Esophagus squamous epithelium (tissue), 5 donors: Measurements from ENCODE around the gene DENND1A. TPM values are rescaled to one million over a fixed set of nuclear protein-coding genes. Genes with fewer than 3 reads are reported as not detected.

Source experiments
- DNase-seq: peaks from one replicate; lab custom pipeline; 2025; lab: John Stamatoyannopoulos, UW
- H3K27ac ChIP-seq, 4 donors: fragments of 200-600 bp; sonication (generic); one replicate each; pipeline ENCODE4 v1.5.1; 2016 to 2019; ENCODE audit warnings: mild to moderate bottlenecking in 1 of 4
- H3K27me3 ChIP-seq, 4 donors: fragments of 200-600 bp; sonication (generic); 1 replicate in 3 of 4; 2 replicates in 1 of 4; pipeline versions ENCODE4 v1.5.1 to v1.6.0; 2017 to 2021; ENCODE audit warnings: antibody characterized with exemption in 1 of 4
- H3K36me3 ChIP-seq, 3 donors: fragments of 200-600 bp; sonication (generic); one replicate each; pipeline ENCODE4 v1.5.1; 2016 to 2019
- H3K4me1 ChIP-seq, 3 donors: fragments of 200-600 bp; sonication (generic); one replicate each; pipeline ENCODE4 v1.5.1; 2017 to 2019
- H3K4me3 ChIP-seq, 4 donors: fragments of 200-600 bp; sonication (generic); 1 replicate in 3 of 4; 2 replicates in 1 of 4; pipeline ENCODE4 v1.5.1; 2016 to 2019; ENCODE audit warnings: mild to moderate bottlenecking in 2 of 4, moderate library complexity in 1 of 4
- H3K9me3 ChIP-seq, 3 donors: fragments of 200-600 bp; sonication (generic); one replicate each; pipeline ENCODE4 v1.5.1; 2016 to 2019
- CTCF ChIP-seq, 6 experiments: fragments of 450-650 bp in 4 of 6; fragments of 200-600 bp in 2 of 6; sonication (generic) in 2 of 6; IDR thresholded peaks; one replicate each; pipeline ENCODE4 v1.5.1; 2016 to 2019; ENCODE audit warnings: antibody characterized with exemption in 6 of 6, mild to moderate bottlenecking in 4 of 6, moderate library complexity in 4 of 6
- POLR2A ChIP-seq, 4 donors: fragments of 450-650 bp; IDR thresholded peaks; one replicate each; pipeline ENCODE4 v1.6.1; 2017; ENCODE audit warnings: antibody characterized with exemption in 4 of 4, mild to moderate bottlenecking in 4 of 4, moderate library complexity in 3 of 4
- WGBS, 2 donors: methylation state at CpG; one replicate each; pipeline ENCODE4 v1.1.5; 2018; 5-methylcytosine and 5-hydroxymethylcytosine counted together
- intact Hi-C: fragments of 100-400 bp; cut with DNase I; formaldehyde crosslinking; loops from one replicate; pipeline ENCODE4 v1.15.0; 2022
- total RNA-seq, 4 donors: library from RNA; depleted of rRNA; stranded (reverse); fragments of >200 nt; gene quantifications; one replicate each; pipeline ENCODE4 v1.1.0, GENCODE V29; 2016
- donor health status: DM: yes; HTN: yes; CAD: no.

Gene DENND1A
- total RNA-seq, 4 donors from 2014 or later = 5.3 to 16.0 (median 12.9) TPM

GRCh38 chr9:123548741-123549545, 381.0 kb downstream of the DENND1A start:
- Histone ChIP-seq H3K4me1 (no peaks in the 10 kb centered on the region), H3K27ac (no peak overlapping the region), H3K36me3 (no peaks in the 10 kb centered on the region), H3K27me3 (no peaks in the 10 kb centered on the region), H3K9me3 (no peaks in the 10 kb centered on the region), H3K4me3 (no peak overlapping the region)
- TF ChIP-seq POLR2A (IDR thresholded peaks at IDR 0.05) (no peak), CTCF (IDR thresholded peaks at IDR 0.05) (no peak)
- 77 to 86% methylated on average over 8 to 9 of the region's 9 CpGs for WGBS, 2 donors
- intact Hi-C loops = loop anchor here (5.0 kb wide), 1 partner anchor 493 kb away; no protein-coding TSS in a partner anchor
- no peak for DNase-seq

GRCh38 chr9:123544007-123544827, 385.7 kb downstream of the DENND1A start:
- no peaks in the 10 kb centered on the region for H3K36me3 ChIP-seq
- TF ChIP-seq POLR2A (IDR thresholded peaks at IDR 0.05) (no peak), CTCF (IDR thresholded peaks at IDR 0.05) (peak; percentile 47 to 84 (median 71))
- 58 to 65% methylated on average over 3 of the region's 3 CpGs for WGBS, 2 donors
- H3K27ac ChIP-seq = no peak overlapping the region
- no peaks in the 10 kb centered on the region for H3K4me1 ChIP-seq
- no peaks in the 10 kb centered on the region for H3K27me3 ChIP-seq
- no peak for DNase-seq
- no peak overlapping the region for H3K4me3 ChIP-seq
- no peaks in the 10 kb centered on the region for H3K9me3 ChIP-seq
- intact Hi-C loops = no loop called here

GRCh38 chr9:123543492-123543891, 386.4 kb downstream of the DENND1A start:
- Histone ChIP-seq H3K27ac (no peak overlapping the region), H3K4me1 (no peaks in the 10 kb centered on the region), H3K36me3 (no peaks in the 10 kb centered on the region), H3K27me3 (no peaks in the 10 kb centered on the region), H3K9me3 (no peaks in the 10 kb centered on the region), H3K4me3 (no peak overlapping the region)
- no peak for DNase-seq
- intact Hi-C loops = no loop called here
- WGBS, 2 donors = 84 to 85% methylated on average over 8 of the region's 8 CpGs
- no peak for TF ChIP-seq POLR2A (IDR thresholded peaks at IDR 0.05)
- TF ChIP-seq CTCF (IDR thresholded peaks at IDR 0.05) = no peak

GRCh38 chr9:123542435-123543225, 387.3 kb downstream of the DENND1A start:
- 80 to 83% methylated on average over 8 of the region's 11 CpGs for WGBS, 2 donors
- TF ChIP-seq POLR2A (IDR thresholded peaks at IDR 0.05) = no peak
- no peak for DNase-seq

GRCh38 chr9:123541411-123541810, 388.5 kb downstream of the DENND1A start:
- no peak for TF ChIP-seq CTCF (IDR thresholded peaks at IDR 0.05)
- no peak for TF ChIP-seq POLR2A (IDR thresholded peaks at IDR 0.05)
- WGBS, 2 donors = 33 to 51% methylated on average over 5 of the region's 5 CpGs
- H3K4me1 ChIP-seq = no peaks in the 10 kb centered on the region
- no peak for DNase-seq
- H3K9me3 ChIP-seq = no peaks in the 10 kb centered on the region
- H3K27me3 ChIP-seq = no peaks in the 10 kb centered on the region
- no peaks in the 10 kb centered on the region for H3K36me3 ChIP-seq
- H3K27ac ChIP-seq = no peak overlapping the region
- no peak overlapping the region for H3K4me3 ChIP-seq
- intact Hi-C loops = no loop called here

More at GRCh38 chr9:123542435-123543225, 387.3 kb downstream of the DENND1A start:
- H3K9me3 ChIP-seq = no peaks in the 10 kb centered on the region
- intact Hi-C loops = no loop called here
- H3K27ac ChIP-seq = no peak overlapping the region
- H3K36me3 ChIP-seq = no peaks in the 10 kb centered on the region
- H3K4me3 ChIP-seq = no peak overlapping the region
- no peaks in the 10 kb centered on the region for H3K4me1 ChIP-seq
- no peaks in the 10 kb centered on the region for H3K27me3 ChIP-seq
